OCI-LY1 (cell line): ENCODE results near the gene WNT6.

Experiments
- H2AFZ ChIP-seq: fragments of 200-600 bp; sonication (generic), shearing (Covaris generic); 2 replicates; pipeline ENCODE4 v1.6.0; 2014; ENCODE audit warnings: antibody characterized with exemption, mild to moderate bottlenecking, low read length
- H3F3A ChIP-seq: fragments of 200-600 bp; sonication (generic), shearing (Covaris generic); 2 replicates; pipeline ENCODE4 v1.6.0; 2014; ENCODE audit warnings: mild to moderate bottlenecking, antibody characterized with exemption, low read length, moderate library complexity; ENCODE audit not compliant: insufficient read depth
- H3K27ac ChIP-seq: fragments of 200-600 bp; sonication (generic); 2 replicates; pipeline ENCODE4 v1.5.1; 2014; ENCODE audit warnings: low read length, mixed run types, mild to moderate bottlenecking, low read depth; ENCODE audit not compliant: poor library complexity, severe bottlenecking
- H3K27me3 ChIP-seq: fragments of 200-600 bp; sonication (generic); 2 replicates; pipeline ENCODE4 v1.6.0; 2014; ENCODE audit warnings: antibody characterized with exemption, mild to moderate bottlenecking, low read length, moderate library complexity; ENCODE audit not compliant: insufficient read depth
- H3K36me3 ChIP-seq: fragments of 200-600 bp; sonication (generic); 2 replicates; pipeline ENCODE4 v1.6.1; 2014; ENCODE audit warnings: mild to moderate bottlenecking, antibody characterized with exemption, low read length, moderate library complexity, mixed read lengths; ENCODE audit not compliant: insufficient read depth
- H3K4me1 ChIP-seq: fragments of 200-600 bp; sonication (generic); 2 replicates; pipeline ENCODE4 v1.5.1; 2014; ENCODE audit warnings: mild to moderate bottlenecking, low read length, moderate library complexity; ENCODE audit not compliant: insufficient read depth, severe bottlenecking
- H3K4me2 ChIP-seq: fragments of 200-600 bp; sonication (generic), shearing (Covaris generic); 2 replicates; pipeline ENCODE4 v1.6.1; 2014; ENCODE audit warnings: low read length
- H3K4me3 ChIP-seq: fragments of 200-600 bp; sonication (generic); 2 replicates; pipeline ENCODE4 v1.5.1; 2014; ENCODE audit warnings: low read length, low read depth, mild to moderate bottlenecking, mixed read lengths; ENCODE audit not compliant: poor library complexity, severe bottlenecking
- H3K79me2 ChIP-seq: fragments of 200-600 bp; shearing (Covaris generic); 2 replicates; pipeline ENCODE4 v1.6.1; 2016; ENCODE audit warnings: mixed run types, low read length, mixed read lengths; ENCODE audit not compliant: insufficient read depth
- H3K9ac ChIP-seq: fragments of 200-600 bp; sonication (generic), shearing (Covaris generic); 2 replicates; pipeline ENCODE4 v1.6.1; 2014; ENCODE audit warnings: mild to moderate bottlenecking, low read length, mixed read lengths
- H3K9me2 ChIP-seq: fragments of 200-600 bp; sonication (generic), shearing (Covaris generic); 2 replicates; pipeline ENCODE4 v1.6.1; 2014; ENCODE audit warnings: low read depth, mild to moderate bottlenecking, low read length, mixed read lengths
- H3K9me3 ChIP-seq: fragments of 200-600 bp; shearing (Covaris generic); 2 replicates; pipeline ENCODE4 v1.6.1; 2014; ENCODE audit warnings: low read length, mixed read lengths
- H4K20me1 ChIP-seq: fragments of 200-600 bp; sonication (generic), shearing (Covaris generic); 2 replicates; pipeline ENCODE4 v1.6.0; 2016; ENCODE audit warnings: mild to moderate bottlenecking, low read length; ENCODE audit not compliant: insufficient read depth
- CTCF ChIP-seq: fragments of 200-600 bp; sonication (generic), shearing (Covaris generic); IDR thresholded peaks from 2 replicates; pipeline ENCODE4 v1.5.1; 2017; ENCODE audit warnings: mild to moderate bottlenecking, antibody characterized with exemption, low read length, moderate library complexity, mixed read lengths
- EZH2 ChIP-seq: fragments of 200-600 bp; sonication (generic), shearing (Covaris generic); IDR thresholded peaks from 2 replicates; pipeline ENCODE4 v1.8.0; 2017; ENCODE audit warnings: borderline replicate concordance, mixed run types, mild to moderate bottlenecking, antibody characterized with exemption, low read length, moderate library complexity, mixed read lengths

Gene WNT6

GRCh38 chr2:218831378-218831990 is 28.1 kb upstream of the WNT6 start, which contains the start of gene PRKAG3:
PRKAG3 (minus strand) TSS chr2:218831803.
- Histone ChIP-seq H3K4me1 (no peaks in the 10 kb centered on the region), H3K9me3 (no peaks in the 10 kb centered on the region), H3K4me2 (no peak within 1 kb of the TSS), H3K27ac (no peak within 1 kb of the TSS), H4K20me1 (no peaks in the 10 kb centered on the region), H3K9ac (no peak within 1 kb of the TSS), H3K9me2 (no peaks in the 10 kb centered on the region), H3K79me2 (no peaks in the 10 kb centered on the region), H3F3A (no peaks in the 10 kb centered on the region), H2AFZ (no peak within 1 kb of the TSS), H3K4me3 (no peak within 1 kb of the TSS), H3K36me3 (no peaks in the 10 kb centered on the region), H3K27me3 (no peaks in the 10 kb centered on the region)
- TF ChIP-seq CTCF (no peak), EZH2 (no peak)

GRCh38 chr2:218832081-218832480 is 27.5 kb upstream of the WNT6 start:
- Histone ChIP-seq H3K9me2 (no peaks in the 10 kb centered on the region), H3K79me2 (no peaks in the 10 kb centered on the region)

GRCh38 chr2:218832520-218832919 is 27.1 kb upstream of the WNT6 start:
- no peaks in the 10 kb centered on the region for H3F3A ChIP-seq
- no peak overlapping the region for H3K4me2 ChIP-seq
- no peaks in the 10 kb centered on the region for H3K9me3 ChIP-seq
- H3K9ac ChIP-seq, result no peak overlapping the region
- TF ChIP-seq EZH2 (no peak), CTCF (no peak)
- H3K36me3 ChIP-seq, result no peaks in the 10 kb centered on the region
- H3K27me3 ChIP-seq, result no peaks in the 10 kb centered on the region; the same call in 1 of the 2 replicates
- H3K4me3 ChIP-seq, result no peak overlapping the region
- no peaks in the 10 kb centered on the region for H3K79me2 ChIP-seq
- H3K4me1 ChIP-seq, result no peaks in the 10 kb centered on the region
- no peak overlapping the region for H2AFZ ChIP-seq
- H4K20me1 ChIP-seq, result no peaks in the 10 kb centered on the region
- no peaks in the 10 kb centered on the region for H3K9me2 ChIP-seq
- no peak overlapping the region for H3K27ac ChIP-seq

More at GRCh38 chr2:218832081-218832480, 27.5 kb upstream of the WNT6 start:
- Histone ChIP-seq H3K9me3 (no peaks in the 10 kb centered on the region), H2AFZ (no peak overlapping the region), H3K36me3 (no peaks in the 10 kb centered on the region), H3K9ac (no peak overlapping the region), H3K4me1 (no peaks in the 10 kb centered on the region), H3K27me3 (no peaks in the 10 kb centered on the region; the same call in 1 of the 2 replicates), H3K4me3 (no peak overlapping the region), H3K4me2 (no peak overlapping the region), H3K27ac (no peak overlapping the region), H4K20me1 (no peaks in the 10 kb centered on the region), H3F3A (no peaks in the 10 kb centered on the region)
- TF ChIP-seq EZH2 (no peak), CTCF (no peak)
